GM18951 (cell line): ENCODE results near the gene TLN1.

Source experiments
- POLR2A ChIP-seq: IDR thresholded peaks from 4 replicates; pipeline ENCODE4 v1.6.1; 2011; ENCODE audit warnings: mild to moderate bottlenecking; ENCODE audit not compliant: insufficient read length, insufficient read depth; ENCODE audit errors: extremely low read depth
- in situ Hi-C: fragments of 300-500 bp; cut with MboI; formaldehyde crosslinking; loops from one replicate; pipeline ENCODE4 v1.12.0; 2022; ENCODE audit warnings: low sequenced_read_pairs, mixed read lengths, inconsistent platforms; ENCODE audit not compliant: unreplicated experiment

Gene TLN1

GRCh38 chr9:35716230-35716629, 15.8 kb downstream of the TLN1 start:
- TF ChIP-seq POLR2A, result no peak
- in situ Hi-C loops, result no loop called here

- TF ChIP-seq POLR2A, result no peak
- in situ Hi-C loops, result no loop called here
Measured at GRCh38 chr9:35714579-35715252, 17.3 kb downstream of the TLN1 start.

GRCh38 chr9:35714123-35714522, 17.9 kb downstream of the TLN1 start:
- in situ Hi-C loops, result no loop called here
- TF ChIP-seq POLR2A, result no peak

GRCh38 chr9:35713578-35713977, 18.4 kb downstream of the TLN1 start:
- TF ChIP-seq POLR2A, result no peak
- in situ Hi-C loops, result no loop called here

- in situ Hi-C loops, result no loop called here
- TF ChIP-seq POLR2A, result no peak
Measured at GRCh38 chr9:35712762-35713400, 19.1 kb downstream of the TLN1 start.

- no peak for TF ChIP-seq POLR2A
- in situ Hi-C loops, result no loop called here
Measured at GRCh38 chr9:35711501-35712428, 20.2 kb downstream of the TLN1 start.

GRCh38 chr9:35710818-35711500, 21.0 kb downstream of the TLN1 start:
- in situ Hi-C loops, result no loop called here
- TF ChIP-seq POLR2A, result no peak

GRCh38 chr9:35708146-35708545, 23.8 kb downstream of the TLN1 start:
- in situ Hi-C loops, result no loop called here
- TF ChIP-seq POLR2A, result no peak

GRCh38 chr9:35706951-35707350, 25.0 kb downstream of the TLN1 start:
- in situ Hi-C loops, result no loop called here
- no peak for TF ChIP-seq POLR2A

- in situ Hi-C loops, result no loop called here
- no peak for TF ChIP-seq POLR2A
Measured at GRCh38 chr9:35705836-35706430, 26.1 kb downstream of the TLN1 start.

- in situ Hi-C loops, result no loop called here
- TF ChIP-seq POLR2A, result no peak
Measured at GRCh38 chr9:35705372-35705771, 26.6 kb downstream of the TLN1 start.

GRCh38 chr9:35703906-35704672, 27.9 kb downstream of the TLN1 start:
- in situ Hi-C loops, result no loop called here
- no peak for TF ChIP-seq POLR2A
